Pancreas (tissue), 10 donors: ENCODE measurements around the gene SNRK. TPM values are rescaled to one million over a fixed set of nuclear protein-coding genes. Genes with fewer than 3 reads are reported as not detected.

Experiments used
- ATAC-seq, 4 donors: fragments of 200-7000 bp; cut with Tn5 transposase; one replicate each; pipeline versions ENCODE4 v1.8.0 to v1.9.1; 2020; ENCODE audit warnings: mild to moderate bottlenecking in 4 of 4, moderate library complexity in 4 of 4
- DNase-seq, 6 donors: peaks; one replicate each; pipeline ENCODE4 v3.0.0-alpha.2; 2020
- FAIRE-seq: peaks from 2 replicates; lab custom pipeline; 2012; peaks lifted over from hg19 to GRCh38; lab: Jason Lieb, UNC
- H3K27ac ChIP-seq, 4 donors: fragments of 200-600 bp; sonication (generic); 1 replicate in 3 of 4; 2 replicates in 1 of 4; pipeline versions ENCODE4 v1.5.0 to v1.8.0; 2020
- H3K27me3 ChIP-seq, 4 donors: fragments of 200-600 bp; one replicate each; pipeline ENCODE4 v1.8.0; 2021
- H3K36me3 ChIP-seq, 3 donors: fragments of 200-600 bp; sonication (generic) in 1 of 3; one replicate each; pipeline versions ENCODE4 v1.5.0 to v1.8.0; 2020 to 2021
- H3K4me1 ChIP-seq, 3 donors: fragments of 200-600 bp; one replicate each; pipeline ENCODE4 v1.8.0; 2021
- H3K4me3 ChIP-seq, 4 donors: fragments of 200-600 bp; sonication (generic) in 2 of 4; one replicate each; pipeline versions ENCODE4 v1.5.0 to v1.8.0; 2020 to 2021
- H3K9me3 ChIP-seq, 4 donors: fragments of 200-600 bp; one replicate each; pipeline ENCODE4 v1.8.0; 2021
- CTCF ChIP-seq, 4 donors: fragments of 200-600 bp; sonication (generic) in 3 of 4; IDR thresholded peaks; one replicate each; pipeline versions ENCODE4 v1.5.0 to v1.8.0; 2021; ENCODE audit warnings: antibody characterized with exemption in 4 of 4
- WGBS, 2 donors: extraction: QIAGEN DNeasy Blood & Tissue Kit; methylation state at CpG; one replicate each; pipeline ENCODE4 v1.1.7; 2013; 5-methylcytosine and 5-hydroxymethylcytosine counted together
- intact Hi-C, 3 donors: fragments of 100-400 bp; cut with DNase I; formaldehyde crosslinking; loops; one replicate each; pipeline versions ENCODE4 v1.11.1 to v1.14.2; 2022
- polyA plus RNA-seq, 2 donors: library from polyadenylated mRNA; stranded (reverse); fragments of 200-250 nt; gene quantifications; one replicate each; pipeline ENCODE4 v1.2.3, GENCODE V29; 2013
- total RNA-seq, 6 donors: library from RNA; stranded (reverse); fragmentation: NEBNext Ultra II Directional in 4 of 6; extraction: Animal tissue kit (Norgen Biotek cat#: 25700) in 4 of 6; gene quantifications; one replicate each; pipeline versions ENCODE4 v1.2.1 to v1.2.4, GENCODE V29; 2021 to 2023
- donor health status: healthy with polysubstance abuse.
- donor health status: DM: no; HTN: no; CAD: no; lungs with moderate emphysema.
- donor health status: DM: no; HTN: no; CAD: no.
- donor health status: control.
- donor health status: control.
- donor health status: Bipolar disorder and iron deficiency.
- donor health status: DM: yes; HTN: yes; CAD: no.
- donor health status: DM: no; HTN: no; CAD: no.
- donor health status: DM: no; HTN: no; CAD: no.
- donor health status: DM: yes; HTN: yes; CAD: no.

The SNRK gene
- total and polyA plus RNA-seq, 8 donors: 6.3 to 24.2 (median 17.2) TPM

GRCh38 chr3:43307649-43308048, 21.3 kb downstream of the SNRK start:
- no peak for TF ChIP-seq CTCF (IDR thresholded peaks at IDR 0.05)
- DNase-seq (no peak), ATAC-seq (no peak), FAIRE-seq (no peak)
- intact Hi-C loops: no loop called here
- H3K27me3 ChIP-seq: no peaks in the 10 kb centered on the region
- no peak overlapping the region for H3K4me3 ChIP-seq
- WGBS, 2 donors: 61 to 64% methylated on average over 2 of the region's 2 CpGs
- H3K36me3 ChIP-seq: peaks cover 0 to 4% (median 0%) of the 10 kb centered on the region in 3 donors
- peaks cover 24 to 30% (median 26%) of the 10 kb centered on the region in 3 donors for H3K4me1 ChIP-seq
- H3K9me3 ChIP-seq: no peaks in the 10 kb centered on the region
- H3K27ac ChIP-seq: no peak overlapping the region

GRCh38 chr3:43309372-43310305, 23.3 kb downstream of the SNRK start:
- FAIRE-seq: no peak
- intact Hi-C loops: no loop called here

GRCh38 chr3:43316783-43317460, 30.6 kb downstream of the SNRK start:
- peaks cover 15 to 25% (median 23%) of the 10 kb centered on the region in 3 donors for H3K4me1 ChIP-seq
- no peaks in the 10 kb centered on the region for H3K27me3 ChIP-seq
- DNase-seq (no peak), FAIRE-seq (no peak), ATAC-seq (peak in 3 of 4 donors; percentile 57 to 79 (median 73))
- no peak for TF ChIP-seq CTCF (IDR thresholded peaks at IDR 0.05)
- H3K36me3 ChIP-seq: no peaks in the 10 kb centered on the region
- no peak overlapping the region for H3K4me3 ChIP-seq
- intact Hi-C loops: no loop called here
- 35 to 42% methylated on average over 4 of the region's 4 CpGs for WGBS, 2 donors
- H3K27ac ChIP-seq: peak overlapping the region in 2 of 4 donors; percentile 44 to 62
- no peaks in the 10 kb centered on the region for H3K9me3 ChIP-seq

More at GRCh38 chr3:43309372-43310305, 23.3 kb downstream of the SNRK start:
- H3K4me1 ChIP-seq: peaks cover 5 to 16% (median 11%) of the 10 kb centered on the region in 3 donors
- TF ChIP-seq CTCF (IDR thresholded peaks at IDR 0.05): no peak
- H3K9me3 ChIP-seq: no peaks in the 10 kb centered on the region
- no peak for DNase-seq
- no peak overlapping the region for H3K4me3 ChIP-seq
- no peaks in the 10 kb centered on the region for H3K27me3 ChIP-seq
- WGBS, 2 donors: 98% methylated on average over 12 of the region's 12 CpGs
- no peaks in the 10 kb centered on the region for H3K36me3 ChIP-seq
- no peak for ATAC-seq
- no peak overlapping the region for H3K27ac ChIP-seq

- H3K27me3 ChIP-seq: no peaks in the 10 kb centered on the region
- no peaks in the 10 kb centered on the region for H3K9me3 ChIP-seq
- DNase-seq (no peak), FAIRE-seq (no peak), ATAC-seq (peak in 3 of 4 donors; percentile 49 to 56 (median 53))
- 40 to 44% methylated on average over 8 of the region's 8 CpGs for WGBS, 2 donors
- H3K4me1 ChIP-seq: peaks cover 15 to 28% (median 23%) of the 10 kb centered on the region in 3 donors
- no peaks in the 10 kb centered on the region for H3K36me3 ChIP-seq
- no peak for TF ChIP-seq CTCF (IDR thresholded peaks at IDR 0.05)
- intact Hi-C loops: no loop called here
- peak overlapping the region in 2 of 4 donors; percentile 44 to 62 for H3K27ac ChIP-seq
- no peak overlapping the region for H3K4me3 ChIP-seq
These were observed 31.3 kb downstream of the SNRK start for GRCh38 chr3:43317461-43318316.
